HG03457 (cell line): Measurements from ENCODE around the gene SDR9C7.
"Not testable (repeated sequence)": the region's sequence is repeated elsewhere in the genome, so short reads cannot be mapped to it uniquely, and the experiment has no call there.

Experiments used
- ATAC-seq: cut with Tn5 transposase; IDR thresholded peaks from one replicate; pipeline ENCODE4 v1.9.1; 2021; ENCODE audit warnings: moderate number of reproducible peaks; ENCODE audit not compliant: unreplicated experiment

The SDR9C7 gene

DNA sequence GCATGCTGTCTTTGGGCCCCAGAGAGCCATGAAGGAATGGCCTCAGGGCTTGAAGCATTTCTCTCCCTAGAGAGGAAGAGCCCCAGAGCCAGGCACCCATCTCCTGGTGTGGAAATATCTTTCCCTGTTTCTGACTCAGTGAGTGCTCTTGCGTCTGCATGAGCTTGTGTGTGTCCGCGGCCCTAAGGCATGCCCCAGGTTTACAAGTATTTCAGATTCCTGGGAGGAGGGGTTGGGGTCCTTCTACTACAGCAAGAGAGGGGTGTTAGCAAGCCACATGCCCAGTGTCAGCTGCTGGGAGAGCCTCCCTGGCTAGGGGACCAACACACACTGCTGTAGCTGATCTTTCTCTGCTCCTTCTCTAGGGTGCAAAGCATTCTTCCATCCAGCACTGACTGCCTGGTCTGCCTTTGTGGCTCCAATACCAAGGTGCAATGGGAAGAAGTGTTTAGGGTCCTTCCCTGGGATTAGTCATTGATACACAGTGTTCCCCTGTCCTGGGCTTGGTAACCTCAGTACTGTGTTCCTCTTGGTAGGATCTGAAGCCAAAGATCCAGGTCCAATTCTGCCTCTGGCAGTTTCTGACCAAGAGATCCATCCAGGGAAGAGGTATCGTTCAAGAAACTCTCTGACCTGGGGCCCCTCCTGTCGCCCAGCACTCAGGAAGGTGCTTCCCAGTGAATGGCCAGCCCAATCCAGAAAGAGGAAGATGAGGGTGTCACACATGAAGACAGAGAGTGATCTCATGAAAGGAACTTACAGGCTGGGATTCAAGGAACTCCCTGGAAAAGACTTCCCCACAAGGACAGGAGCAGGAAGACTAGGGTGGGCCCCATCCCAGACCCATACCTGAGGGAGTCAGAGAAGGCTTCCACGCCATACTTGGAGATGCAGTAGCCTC, 20.1 kb upstream of the SDR9C7 start:
- no peak for ATAC-seq

DNA sequence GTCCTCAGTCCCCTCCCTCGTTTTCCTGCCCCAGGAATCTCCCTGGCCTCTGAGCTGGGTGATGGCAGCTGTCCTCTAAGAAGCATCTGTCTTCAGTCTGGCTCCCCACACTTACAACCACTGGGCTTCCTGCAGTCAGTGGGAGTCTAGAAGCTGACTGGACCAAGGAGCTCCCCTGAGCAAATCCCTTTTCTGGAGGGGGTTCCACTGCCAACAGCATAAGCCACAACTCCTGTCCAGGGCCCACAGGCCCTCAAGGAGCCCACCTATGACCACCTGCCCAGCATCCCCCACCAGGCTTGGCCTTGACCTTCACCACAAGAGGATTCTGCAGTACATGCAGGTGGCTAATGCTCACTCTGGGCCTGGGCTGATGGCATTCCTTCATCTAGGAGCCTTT, 19.1 kb upstream of the SDR9C7 start:
- ATAC-seq: no peak

DNA sequence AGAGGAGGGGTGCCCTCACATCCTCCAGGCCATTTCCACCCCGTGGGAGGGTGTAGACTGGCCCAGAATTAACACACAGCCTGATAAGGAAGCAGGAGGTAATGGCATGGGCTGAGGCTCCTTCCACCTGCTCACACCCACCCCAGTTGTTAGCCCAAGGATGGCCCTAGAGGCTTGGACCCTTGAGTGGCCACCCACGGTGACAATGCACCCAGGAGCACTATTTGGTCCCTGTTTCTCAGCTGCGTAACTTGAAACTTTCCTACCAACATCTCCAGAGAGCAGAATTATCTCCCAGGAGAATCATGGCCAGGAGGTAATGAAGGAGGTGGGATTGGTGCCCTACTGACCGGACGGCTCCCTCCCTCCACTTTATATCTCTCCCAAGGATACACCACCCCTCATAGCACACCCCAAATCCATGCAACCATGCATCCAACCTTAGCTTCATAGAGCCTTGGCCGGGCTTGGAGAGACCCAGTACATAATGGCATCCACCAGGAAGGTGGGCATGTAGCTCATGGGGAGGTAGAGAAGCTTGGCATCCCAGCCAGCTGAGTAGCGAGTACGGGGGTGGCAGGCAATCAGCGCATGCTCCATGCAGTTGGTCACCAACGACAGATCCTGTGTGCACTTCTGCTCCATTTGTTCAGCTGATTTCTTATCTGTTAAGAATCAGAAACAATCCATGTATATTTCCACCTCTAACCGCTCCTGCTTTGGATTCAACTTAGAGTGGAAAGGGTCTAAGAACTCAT, 17.6 kb upstream of the SDR9C7 start:
- ATAC-seq: no peak

DNA sequence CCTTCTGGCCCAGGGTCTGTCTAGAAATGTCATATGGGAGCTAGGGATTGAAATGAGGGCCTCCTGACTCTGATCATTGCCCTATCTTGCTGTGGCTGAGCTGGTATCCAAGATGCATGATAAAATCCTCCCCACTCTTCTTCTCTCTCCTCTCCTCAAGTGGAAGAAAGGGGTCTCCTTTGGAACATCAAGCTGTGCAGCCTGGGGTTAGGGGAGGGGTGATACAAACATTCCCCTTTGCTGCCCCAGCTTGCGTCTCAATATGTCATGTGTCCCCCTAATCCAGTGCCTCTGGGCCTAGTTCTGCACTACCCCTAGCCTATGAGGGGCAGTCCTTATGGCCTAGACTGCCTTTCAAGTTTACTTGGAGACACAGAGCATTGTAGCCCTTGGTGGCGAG, 14.7 kb upstream of the SDR9C7 start:
- no peak for ATAC-seq

DNA sequence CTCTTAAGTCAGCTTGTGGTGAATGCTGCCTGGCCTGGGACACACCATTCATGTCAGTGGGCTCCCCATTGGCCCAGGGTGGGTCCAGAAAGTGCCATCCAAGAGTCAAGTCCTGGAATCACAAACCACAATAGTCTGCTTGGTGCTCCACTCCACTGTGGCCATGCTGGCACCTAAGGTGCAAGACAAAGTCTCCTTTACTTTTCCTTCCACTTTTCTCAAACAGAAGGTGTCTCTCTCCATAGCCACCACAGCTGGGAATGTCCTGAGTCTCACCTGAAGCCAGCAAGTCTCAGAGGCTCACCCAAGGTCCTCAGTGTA, 14.2 kb upstream of the SDR9C7 start:
- no peak for ATAC-seq

DNA sequence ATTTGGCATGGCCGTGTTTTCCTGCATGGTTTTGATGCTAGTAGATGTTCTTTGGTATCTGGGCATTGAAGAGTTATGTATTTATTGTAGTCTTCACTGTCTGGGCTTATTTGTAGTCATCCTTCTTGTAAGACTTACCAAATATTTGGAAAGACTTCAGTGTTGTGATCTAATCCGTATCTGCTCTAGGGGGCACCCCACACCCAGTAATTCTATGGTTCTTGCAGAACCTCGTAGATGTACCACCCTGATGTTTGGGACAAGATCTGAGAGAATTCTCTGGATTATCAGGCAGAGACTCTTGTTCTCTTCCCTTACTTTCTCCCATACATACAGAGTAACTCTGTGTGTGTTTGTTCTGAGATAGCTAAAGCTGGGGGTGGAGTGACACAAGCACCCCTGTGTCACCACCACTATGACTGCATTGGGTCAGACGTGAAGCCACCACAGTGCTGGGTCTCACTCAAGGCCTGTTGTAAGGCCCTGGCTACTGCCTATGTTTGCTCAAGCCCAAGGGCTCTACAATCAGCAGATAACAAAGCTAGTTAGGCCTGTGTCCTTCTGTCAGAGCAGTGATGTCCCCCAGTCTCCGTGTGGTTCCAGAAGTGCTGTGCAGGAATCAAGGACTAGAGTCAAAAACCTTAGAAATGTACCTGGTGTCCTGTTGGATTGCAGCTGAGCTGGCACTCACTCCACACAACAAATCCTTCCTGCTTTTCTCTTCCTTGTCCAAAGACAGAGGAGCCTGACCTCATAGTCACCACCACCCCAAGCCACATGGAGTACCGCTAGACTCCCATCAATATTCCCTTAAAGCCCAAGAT, 13.6 kb upstream of the SDR9C7 start:
- no peak for ATAC-seq

DNA sequence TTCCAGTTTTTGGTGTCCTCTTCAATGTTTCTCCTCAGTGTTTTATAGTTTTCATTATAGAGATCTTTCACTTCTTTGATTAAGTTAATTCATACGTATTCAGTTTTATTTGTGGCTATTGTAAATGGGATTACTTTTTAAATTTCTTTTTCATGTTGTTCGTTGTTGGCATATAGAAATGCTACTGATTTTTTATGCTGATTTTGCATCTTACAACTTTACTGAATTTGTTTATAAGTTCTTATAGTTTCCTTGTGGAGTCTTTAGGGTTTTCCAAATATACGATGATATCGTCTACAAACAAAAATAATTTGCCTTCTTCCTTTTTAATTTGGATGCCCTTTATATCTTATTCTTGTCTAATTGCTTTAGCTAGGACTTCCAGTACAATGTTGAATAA, 9.7 kb upstream of the SDR9C7 start:
- no peak for ATAC-seq

DNA sequence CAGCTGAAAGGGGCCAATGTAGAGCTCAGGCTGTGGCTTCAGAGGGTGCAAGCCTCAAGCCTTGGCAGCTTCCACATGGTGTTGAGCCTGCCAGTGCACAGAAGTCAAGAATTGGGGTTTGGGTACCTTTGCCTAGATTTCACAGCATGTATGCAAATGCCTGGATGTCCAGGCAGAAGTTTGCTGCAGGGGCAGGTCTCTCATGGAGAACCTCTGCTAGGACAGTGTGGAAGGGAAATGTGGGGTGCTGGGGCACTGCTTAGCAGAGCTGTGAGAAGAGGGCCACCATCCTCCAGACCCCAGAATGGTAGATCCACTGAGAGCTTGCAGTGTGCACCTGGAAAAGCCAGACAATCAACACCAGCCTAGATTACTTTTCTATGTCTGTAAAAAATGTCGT, 9.2 kb upstream of the SDR9C7 start:
- ATAC-seq: not testable (repeated sequence)

DNA sequence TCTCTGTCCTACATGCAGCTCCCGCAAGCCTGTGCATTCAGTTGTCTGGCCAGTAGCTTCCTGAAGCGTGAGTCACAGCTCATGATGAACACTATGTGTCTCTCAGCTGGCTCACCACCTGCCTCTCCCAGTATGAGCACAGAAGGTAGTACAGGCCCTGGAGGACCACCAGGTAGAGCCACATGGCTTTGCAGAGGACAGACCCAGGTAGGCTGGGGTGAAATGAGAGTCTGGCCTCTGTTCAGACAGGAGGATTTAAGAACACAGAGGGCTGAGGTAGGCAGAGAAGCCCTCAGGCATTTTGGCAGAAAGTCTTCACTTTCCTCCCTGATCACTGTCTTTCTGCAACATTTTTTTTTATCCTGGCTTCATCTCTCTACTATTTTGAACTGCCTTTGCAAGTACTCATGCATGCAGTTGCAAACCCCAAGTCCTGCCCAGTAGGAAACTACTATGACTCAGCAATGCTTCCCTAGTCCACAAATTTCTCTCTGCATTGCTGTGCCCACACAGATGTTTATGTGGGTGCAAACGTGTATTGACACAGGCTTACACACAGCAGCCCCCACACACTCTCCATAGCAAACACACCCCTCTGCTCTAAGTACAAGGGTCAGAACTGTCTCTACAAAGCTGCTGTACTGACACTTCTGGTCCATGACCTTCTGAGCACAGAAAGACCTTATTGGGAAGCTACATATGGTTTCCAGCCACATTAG, 7.2 kb upstream of the SDR9C7 start:
- ATAC-seq: no peak

DNA sequence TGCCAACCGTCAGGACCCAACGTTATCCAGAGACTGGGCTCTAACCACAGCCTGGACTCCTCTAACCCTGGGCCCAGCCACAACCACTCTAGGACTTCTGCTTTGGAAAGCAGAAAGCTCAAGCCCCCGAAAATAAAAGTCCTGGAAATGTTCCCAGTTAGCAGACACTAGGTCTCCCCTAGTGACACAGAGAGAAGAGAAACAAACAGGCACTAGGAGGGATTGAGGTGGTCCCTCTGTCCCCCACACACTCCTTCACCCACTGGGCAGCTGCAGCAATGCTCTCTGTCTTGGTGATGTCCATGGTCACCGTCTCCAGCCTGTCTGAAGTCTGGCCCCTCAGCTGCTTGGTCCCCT, 6.7 kb upstream of the SDR9C7 start:
- ATAC-seq: not testable (repeated sequence)

DNA sequence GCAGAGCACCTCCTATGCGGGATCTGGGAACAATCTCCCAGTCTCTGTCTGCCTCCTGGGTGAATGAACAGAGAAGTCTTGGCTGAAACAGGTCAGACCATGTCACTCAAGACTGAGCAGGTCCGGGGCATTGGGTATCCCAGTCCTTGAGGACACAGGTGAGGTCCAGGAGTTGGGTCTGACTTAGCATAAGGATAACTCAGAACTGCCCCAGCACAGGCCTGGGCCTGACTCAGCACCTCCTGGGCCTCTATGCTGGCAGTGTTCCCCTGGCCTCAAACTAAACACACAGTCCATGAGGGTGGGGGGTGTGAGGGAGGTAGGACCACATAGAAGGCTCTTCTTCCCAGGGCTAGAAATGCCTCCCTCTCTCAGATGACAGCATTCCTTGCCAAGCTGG, 1.5 kb upstream of the SDR9C7 start:
- no peak for ATAC-seq

DNA sequence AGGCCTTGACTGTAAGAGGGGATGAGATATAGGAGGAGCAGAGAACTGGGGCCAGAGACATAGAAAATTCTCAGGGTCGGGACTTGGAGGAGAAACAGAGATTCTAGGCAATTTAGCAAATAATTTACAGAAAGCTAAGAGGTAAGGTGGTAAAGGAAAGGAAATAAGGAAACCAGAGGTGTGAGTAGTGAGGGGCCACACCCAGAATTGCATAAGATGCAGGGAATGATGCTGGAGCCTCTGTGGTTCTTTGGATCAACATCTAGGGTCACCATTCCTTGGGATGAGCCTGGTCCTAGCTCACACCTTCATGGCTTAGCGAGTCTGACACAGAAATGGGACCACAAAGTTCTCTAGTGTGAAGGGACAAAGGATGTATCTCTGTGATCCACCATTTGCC, 949 bp upstream of the SDR9C7 start:
- ATAC-seq: no peak

DNA sequence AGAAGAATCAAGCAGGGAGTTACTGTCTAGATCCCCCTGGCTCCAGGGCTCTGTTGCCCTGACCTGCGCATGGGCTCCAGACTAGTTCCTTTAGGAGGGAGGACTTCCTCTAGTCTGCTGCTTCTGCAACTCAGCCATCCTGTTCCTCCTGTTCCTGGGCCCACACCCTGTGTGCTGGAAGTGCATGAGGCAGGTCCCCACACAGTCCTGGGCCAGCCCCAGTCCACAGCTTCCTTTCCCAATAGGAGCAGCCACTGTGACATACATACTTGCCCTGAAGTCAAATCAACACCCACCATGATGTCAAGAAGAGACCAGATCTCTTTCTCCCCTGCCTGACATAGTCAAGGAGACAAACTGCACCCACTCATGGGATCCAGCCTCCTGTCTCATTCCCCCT, 1.3 kb downstream of the SDR9C7 start:
- no peak for ATAC-seq

DNA sequence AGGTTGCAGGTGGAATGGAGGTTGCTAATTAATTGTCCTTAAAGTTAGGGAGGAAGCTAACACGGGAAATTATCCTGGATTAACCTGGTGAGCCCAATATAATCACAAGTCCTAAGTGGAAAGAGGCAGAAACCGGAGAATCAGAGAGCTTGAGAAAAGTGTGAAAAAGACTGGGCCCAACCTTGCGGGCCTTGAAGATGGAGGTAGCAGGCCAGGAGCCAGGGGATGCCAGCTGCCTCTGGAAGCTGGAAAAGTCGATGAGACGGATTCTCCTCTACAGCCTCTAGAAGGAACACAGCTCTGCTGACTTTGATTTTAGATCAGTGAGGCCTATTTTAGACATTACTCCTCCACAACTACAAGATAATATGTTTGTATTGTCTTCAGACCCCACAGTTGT, 2.1 kb downstream of the SDR9C7 start:
- no peak for ATAC-seq

DNA sequence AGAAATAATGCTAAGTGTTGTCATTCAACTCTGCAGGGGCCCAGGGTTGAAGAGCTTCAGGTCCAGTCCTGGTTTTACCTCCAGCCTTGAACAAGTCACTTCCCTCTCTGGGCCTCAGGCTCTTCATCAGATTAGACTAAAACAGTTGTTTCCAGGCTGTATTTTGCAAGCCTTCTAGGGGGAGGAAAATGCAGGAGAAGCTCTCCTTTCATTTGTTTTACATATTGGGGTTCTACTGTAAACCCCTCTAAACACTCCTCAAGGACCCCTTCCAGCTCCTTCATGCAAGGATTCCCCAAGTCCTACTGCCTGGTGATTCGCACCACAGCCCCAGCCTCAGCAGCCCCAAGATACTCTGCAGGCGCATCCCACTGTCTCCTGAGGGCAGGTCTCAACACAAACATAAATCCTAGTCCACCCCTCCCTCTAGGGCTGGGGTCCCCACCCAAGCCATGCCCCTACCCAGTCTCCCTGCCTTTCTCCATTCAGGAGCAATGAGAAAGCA, 2.7 kb downstream of the SDR9C7 start:
- ATAC-seq: no peak

DNA sequence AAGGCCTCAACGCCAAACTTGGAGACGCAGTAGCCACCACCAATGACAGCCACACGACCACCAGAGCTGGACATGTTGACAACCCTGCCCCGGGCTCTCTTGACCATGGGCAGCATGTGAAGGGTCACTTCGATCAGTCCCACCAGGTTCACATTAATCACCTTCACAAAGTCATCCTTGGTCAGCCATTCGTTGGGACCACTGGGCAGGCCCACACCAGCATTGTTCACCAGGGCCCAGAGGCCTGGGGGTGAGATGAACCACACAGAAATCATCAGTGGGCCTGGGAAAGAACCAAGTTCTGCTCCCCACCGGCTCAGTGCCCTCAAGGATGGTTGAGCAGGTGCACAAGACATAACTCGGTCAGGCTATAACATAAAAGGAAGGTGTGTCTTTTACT, 4.0 kb downstream of the SDR9C7 start:
- ATAC-seq: no peak

DNA sequence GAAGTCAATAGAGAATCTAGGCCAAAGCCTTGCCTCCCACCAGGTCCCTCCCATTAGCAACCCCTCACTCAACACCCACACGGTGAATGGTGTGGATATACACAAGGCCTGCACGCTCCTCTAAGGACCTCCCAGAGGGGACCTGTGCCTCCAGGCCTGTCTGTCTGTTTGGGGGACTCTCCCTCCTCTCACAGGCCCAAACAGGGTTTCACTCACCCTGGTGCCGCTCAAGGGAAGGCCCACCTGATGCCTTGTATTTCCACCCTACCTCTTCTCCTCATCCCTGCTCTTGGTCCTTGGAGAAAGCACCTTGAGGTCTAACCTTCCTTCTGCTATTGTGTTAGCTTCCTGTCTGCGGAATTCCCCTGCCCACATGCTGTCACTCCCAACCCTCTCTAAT, 4.4 kb downstream of the SDR9C7 start:
- ATAC-seq: no peak

DNA sequence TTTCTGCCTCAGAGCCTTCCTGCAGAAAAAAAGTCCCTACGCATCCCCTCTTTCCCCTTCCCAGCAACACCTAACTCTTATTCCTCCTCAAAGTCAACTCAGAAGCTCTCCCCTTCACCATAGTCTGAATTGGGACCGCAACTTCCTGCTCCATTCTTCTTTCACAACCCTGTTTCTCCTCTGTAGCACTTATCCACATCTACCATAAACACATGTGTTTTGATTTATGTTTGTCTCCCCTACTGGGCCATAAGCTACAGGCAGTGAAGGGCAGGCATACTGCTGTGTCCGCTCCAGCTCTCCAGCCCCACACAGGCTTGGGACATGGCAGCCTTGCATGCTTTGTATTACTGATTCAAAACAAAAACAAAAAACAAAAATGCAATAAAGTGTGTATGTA, 5.9 kb downstream of the SDR9C7 start:
- ATAC-seq: no peak

DNA sequence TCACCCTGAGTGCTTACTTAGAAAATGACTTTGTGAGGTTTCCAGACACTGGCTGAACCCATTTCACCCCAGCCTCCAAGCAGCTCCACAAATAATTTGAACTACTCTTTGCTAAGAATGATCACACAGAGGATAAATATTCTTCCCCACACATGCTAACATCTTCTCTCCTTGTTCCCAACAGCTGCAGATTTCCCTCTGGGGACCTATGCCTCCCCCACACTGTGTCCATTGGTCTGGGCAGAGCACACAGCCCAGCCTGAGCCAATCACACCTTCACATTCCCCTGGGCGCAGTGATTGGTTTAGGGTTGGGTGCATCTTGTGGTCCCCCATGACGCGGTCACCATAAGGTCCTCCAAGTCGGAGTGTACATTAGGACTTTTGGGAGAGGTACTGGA, 6.9 kb downstream of the SDR9C7 start:
- ATAC-seq: no peak

DNA sequence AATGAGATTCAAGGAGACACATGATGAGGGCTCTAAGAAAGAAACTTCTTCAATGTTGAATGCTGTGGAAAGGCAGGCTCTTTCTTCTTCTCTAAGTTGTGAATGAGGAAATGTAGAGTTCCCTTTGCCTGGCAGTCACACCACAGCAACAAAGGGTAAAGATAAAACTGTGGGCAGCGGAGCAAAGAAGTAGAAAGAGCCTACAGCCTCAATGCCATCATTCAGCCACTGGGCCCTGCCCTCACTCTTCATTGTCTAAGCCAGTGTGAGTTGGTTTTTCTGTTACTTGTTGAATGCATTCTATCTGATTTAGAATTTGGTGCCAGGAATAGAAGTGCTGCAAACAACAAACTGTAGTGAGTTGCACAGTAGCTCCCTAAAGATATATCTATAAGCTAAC, 12.2 kb downstream of the SDR9C7 start:
- ATAC-seq: no peak

DNA sequence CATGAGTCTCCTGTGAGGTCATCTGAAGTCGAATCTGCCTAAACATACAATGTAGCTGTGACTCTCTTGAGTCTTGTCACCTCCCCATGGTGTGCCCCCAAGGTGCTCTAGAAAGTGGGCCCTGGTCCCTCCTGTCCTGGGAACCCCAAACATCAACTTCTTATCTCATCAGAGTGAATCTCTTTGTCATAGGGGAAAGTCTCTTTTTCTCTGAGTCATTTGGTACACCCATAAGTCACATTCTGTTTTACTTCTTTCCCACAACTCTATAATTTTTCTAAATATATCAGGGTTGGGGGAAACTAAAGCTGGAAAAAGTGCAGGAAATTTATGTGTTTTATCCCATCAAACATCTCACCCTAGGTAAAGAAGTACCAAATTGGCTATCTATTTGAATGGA, 12.9 kb downstream of the SDR9C7 start:
- no peak for ATAC-seq
